ENCODE results near the gene HTR3A.
A peak's percentile ranks its signal among the peaks of the same experiment; 100 is the strongest.

HTR3A gene

GRCh38 chr11:113989916-113990315, 15.0 kb downstream of the HTR3A start:
- no peak for DNase-seq (ENCODE audit: low spot score)
- TF ChIP-seq CTCF (IDR thresholded peaks at IDR 0.05; ENCODE audit: extremely low read depth, missing control alignments): no peak

- no peak for TF ChIP-seq CTCF (IDR thresholded peaks at IDR 0.05; ENCODE audit: extremely low read depth, missing control alignments)
- DNase-seq (ENCODE audit: low spot score): no peak
Observed at GRCh38 chr11:113991170-113991569, 16.3 kb downstream of the HTR3A start.

- DNase-seq (ENCODE audit: low spot score): no peak
- no peak for TF ChIP-seq CTCF (IDR thresholded peaks at IDR 0.05; ENCODE audit: extremely low read depth, missing control alignments)
Observed at GRCh38 chr11:113991718-113992458, 17.0 kb downstream of the HTR3A start.

- no peak for DNase-seq (ENCODE audit: low spot score)
- no peak for TF ChIP-seq CTCF (IDR thresholded peaks at IDR 0.05; ENCODE audit: extremely low read depth, missing control alignments)
Observed at GRCh38 chr11:113992459-113993110, 17.7 kb downstream of the HTR3A start.

- peak; percentile 51 for DNase-seq (ENCODE audit: low spot score)
- TF ChIP-seq CTCF (IDR thresholded peaks at IDR 0.05; ENCODE audit: extremely low read depth, missing control alignments): peak; percentile 62
Observed at GRCh38 chr11:113994077-113994954, 19.4 kb downstream of the HTR3A start.

GRCh38 chr11:113997473-113997872, 22.6 kb downstream of the HTR3A start:
- TF ChIP-seq CTCF (IDR thresholded peaks at IDR 0.05; ENCODE audit: extremely low read depth, missing control alignments): no peak
- no peak for DNase-seq (ENCODE audit: low spot score)

- DNase-seq (ENCODE audit: low spot score): no peak
- TF ChIP-seq CTCF (IDR thresholded peaks at IDR 0.05; ENCODE audit: extremely low read depth, missing control alignments): no peak
Observed at GRCh38 chr11:113998574-113998973, 23.7 kb downstream of the HTR3A start.

Measured in GM20000 (cell line).